Gastrocnemius medialis (tissue), 4 donors: ENCODE results near the gene CLPX.

Source experiments
- CTCF ChIP-seq, 5 experiments: fragments of 450-650 bp in 3 of 5; fragments of 200-600 bp in 2 of 5; sonication (generic) in 2 of 5; IDR thresholded peaks in 4 of 5; conservative IDR thresholded peaks in 1 of 5; 1 replicate in 4 of 5; 2 replicates in 1 of 5; pipeline ENCODE4 v1.5.1; 2016 to 2019; ENCODE audit warnings: antibody characterized with exemption in 5 of 5, mild to moderate bottlenecking in 3 of 5, moderate library complexity in 3 of 5
- POLR2A ChIP-seq, 2 donors: fragments of 450-650 bp; IDR thresholded peaks; one replicate each; pipeline ENCODE4 v1.6.1; 2017; ENCODE audit warnings: antibody characterized with exemption in 2 of 2, mild to moderate bottlenecking in 2 of 2, moderate library complexity in 2 of 2

- no peak for TF ChIP-seq CTCF (IDR thresholded peaks at IDR 0.05 in 4 of 5, conservative IDR thresholded peaks at IDR 0.05 in 1 of 5)
- no peak for TF ChIP-seq POLR2A (IDR thresholded peaks at IDR 0.05)
These were observed 70.1 kb downstream of the CLPX start, which contains the start of gene UBAP1L for GRCh38 chr15:65115086-65115485.
